ENCODE measurements around the gene FBXO15. TPM values are rescaled to one million over a fixed set of nuclear protein-coding genes. Genes with fewer than 3 reads are reported as not detected.
A peak's percentile ranks its signal among the peaks of the same experiment; 100 is the strongest.

Gene FBXO15
- total RNA-seq, 2 experiments from 2014 or later, result 3.0 to 3.8 TPM

DNA sequence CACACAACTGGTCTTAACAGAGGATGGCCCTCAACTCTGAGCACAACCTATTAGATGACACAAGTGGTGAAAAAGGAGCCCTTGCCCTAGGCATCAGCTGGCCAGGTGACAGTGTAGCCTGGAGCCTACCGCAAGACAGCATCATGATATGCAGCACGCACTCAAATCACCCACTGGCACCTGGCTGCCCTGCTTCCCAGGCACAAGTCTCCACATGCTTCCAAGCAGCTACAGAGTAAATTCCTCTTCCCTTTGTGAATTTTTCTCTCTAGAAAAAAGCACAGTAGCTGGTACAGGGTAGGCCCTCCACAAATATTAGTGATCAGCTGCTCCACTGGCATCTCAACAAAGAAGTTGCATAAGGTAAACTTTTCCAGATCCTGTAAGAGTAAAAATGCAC is 6.0 kb downstream of the FBXO15 start:
- Mint-ChIP-seq H3K36me3 (peaks cover 4% of the 10 kb centered on the region), H3K27ac (no peak overlapping the region), H3K4me3 (no peak overlapping the region), H3K27me3 (peaks cover 6% of the 10 kb centered on the region), H3K4me1 (peaks cover 46% of the 10 kb centered on the region), H3K9me3 (no peaks in the 10 kb centered on the region)
- no peak for DNase-seq

DNA sequence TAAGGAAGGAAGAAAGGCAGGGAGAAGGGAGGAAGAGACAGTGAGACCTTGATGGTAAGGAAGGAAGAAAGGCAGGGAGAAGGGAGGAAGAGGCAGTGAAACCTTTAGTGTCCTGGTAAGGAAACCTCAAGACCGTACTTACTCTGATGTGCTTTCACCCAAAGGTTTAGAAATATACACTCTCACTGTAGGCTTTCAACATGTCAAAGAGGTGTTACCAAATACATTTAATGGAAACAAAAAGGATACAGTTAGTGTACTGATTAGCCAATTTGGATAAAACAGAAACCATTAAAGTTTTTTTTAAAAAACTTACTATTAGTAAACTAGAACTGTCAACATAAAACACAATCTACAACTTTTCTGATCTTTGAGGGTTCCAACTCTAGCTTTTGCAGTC is 7.1 kb downstream of the FBXO15 start:
- Mint-ChIP-seq H3K36me3 (peaks cover 4% of the 10 kb centered on the region), H3K4me1 (peaks cover 46% of the 10 kb centered on the region)

DNA sequence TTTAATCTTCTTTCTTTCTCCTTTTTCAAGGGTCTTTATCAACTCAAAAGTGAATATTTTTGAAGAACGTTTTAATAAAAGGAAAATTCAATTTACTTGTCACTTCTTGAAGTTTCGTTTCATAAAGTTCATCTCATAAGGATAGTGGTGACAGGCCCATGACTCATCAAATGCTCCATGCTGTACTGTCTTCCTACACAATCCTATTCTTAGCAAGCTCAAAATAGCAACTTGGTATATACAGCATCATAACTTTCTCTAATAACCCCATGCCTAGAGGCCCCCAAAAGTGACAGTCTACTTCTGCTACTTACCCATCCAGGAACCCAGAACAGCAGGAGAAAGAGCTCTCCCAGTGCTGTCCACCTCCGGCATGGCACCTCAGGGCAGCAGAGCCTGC is 7.7 kb downstream of the FBXO15 start:
- Mint-ChIP-seq H3K27me3 (peaks cover 6% of the 10 kb centered on the region), H3K27ac (peak overlapping the region; percentile 98), H3K9me3 (no peaks in the 10 kb centered on the region), H3K4me1 (peaks cover 46% of the 10 kb centered on the region), H3K4me3 (peak overlapping the region; percentile 72), H3K36me3 (peaks cover 4% of the 10 kb centered on the region)
- peak; percentile 43 for DNase-seq

More for the DNA sequence above, 7.1 kb downstream of the FBXO15 start:
- DNase-seq, result no peak
- H3K27me3 Mint-ChIP-seq, result peaks cover 6% of the 10 kb centered on the region
- H3K9me3 Mint-ChIP-seq, result no peaks in the 10 kb centered on the region
- peak overlapping the region; percentile 72 for H3K4me3 Mint-ChIP-seq
- H3K27ac Mint-ChIP-seq, result peak overlapping the region; percentile 98

DNA sequence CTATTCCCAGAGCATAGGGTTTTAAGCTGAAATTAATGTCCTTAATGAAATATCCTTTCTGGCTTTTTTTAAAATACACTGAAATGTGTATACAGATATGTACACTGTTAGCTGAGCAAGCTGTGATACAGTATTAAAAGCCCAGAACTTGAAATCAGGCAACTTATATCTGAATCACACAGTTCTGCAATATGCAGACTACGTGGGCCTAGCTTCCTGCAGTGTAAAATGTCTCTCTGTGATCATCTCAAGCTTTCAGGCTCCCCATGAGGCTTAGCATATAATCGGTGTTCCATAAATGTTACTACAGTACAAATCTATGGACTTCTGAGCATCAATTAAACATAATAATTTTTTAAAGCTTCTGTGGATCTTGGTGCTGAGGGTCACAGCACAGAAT is 8.2 kb downstream of the FBXO15 start:
- H3K27ac Mint-ChIP-seq, result peak overlapping the region; percentile 98
- H3K9me3 Mint-ChIP-seq, result no peaks in the 10 kb centered on the region
- no peak for DNase-seq
- peaks cover 46% of the 10 kb centered on the region for H3K4me1 Mint-ChIP-seq
- peaks cover 4% of the 10 kb centered on the region for H3K36me3 Mint-ChIP-seq
- H3K27me3 Mint-ChIP-seq, result peaks cover 6% of the 10 kb centered on the region
- no peak overlapping the region for H3K4me3 Mint-ChIP-seq

DNA sequence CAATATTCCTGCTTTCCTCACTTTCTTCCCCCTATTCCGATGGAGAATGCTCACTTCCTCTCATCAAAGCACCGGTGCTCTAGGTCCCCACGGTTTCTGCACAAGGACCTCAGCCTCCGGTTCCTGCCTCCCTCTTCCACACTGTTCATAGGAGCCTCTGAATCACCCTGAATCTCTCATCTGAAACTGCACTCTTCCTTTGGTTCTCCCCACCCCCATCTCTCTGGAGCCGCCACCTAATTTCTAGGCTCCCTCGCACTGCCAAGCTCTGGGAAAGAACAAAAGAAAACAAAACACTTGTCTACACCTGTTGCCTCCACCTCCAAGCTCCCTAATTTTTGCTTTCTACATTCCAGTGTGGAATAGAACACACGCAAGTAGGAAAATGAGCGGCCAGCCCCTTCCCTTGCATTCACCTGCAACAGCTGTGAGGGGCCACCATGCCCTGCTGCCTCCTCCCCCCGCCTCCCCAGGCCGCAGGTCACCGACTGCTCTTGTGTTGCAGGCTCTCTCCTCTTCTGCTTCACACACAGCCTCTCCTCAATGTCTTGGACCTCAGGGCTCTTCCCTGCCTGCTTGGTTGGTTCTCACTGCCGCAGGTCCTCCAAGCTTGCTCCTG is 9.6 kb downstream of the FBXO15 start:
- Mint-ChIP-seq H3K27ac (peak overlapping the region; percentile 98), H3K27me3 (peaks cover 6% of the 10 kb centered on the region), H3K4me3 (no peak overlapping the region), H3K9me3 (no peaks in the 10 kb centered on the region), H3K36me3 (peaks cover 7% of the 10 kb centered on the region), H3K4me1 (peaks cover 42% of the 10 kb centered on the region)
- no peak for DNase-seq

DNA sequence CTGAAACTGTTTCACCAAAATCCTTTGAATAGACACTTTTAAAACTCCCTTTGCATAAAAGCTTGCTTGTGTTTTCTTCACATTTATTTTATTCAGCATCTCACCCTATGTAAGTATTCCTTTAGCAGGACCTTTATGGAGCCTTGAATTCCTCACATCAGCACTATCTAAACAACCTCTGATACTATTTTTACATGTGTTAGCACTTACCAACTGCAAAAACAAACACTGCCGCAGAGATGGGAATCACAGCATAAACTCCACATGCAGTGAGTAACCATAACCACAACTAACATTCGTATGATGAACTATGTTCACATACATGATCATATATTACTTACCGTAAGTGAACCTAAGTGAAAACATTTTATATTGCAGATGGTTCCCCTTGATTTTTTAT is 15.4 kb downstream of the FBXO15 start:
- H3K9me3 Mint-ChIP-seq, result no peaks in the 10 kb centered on the region
- H3K27ac Mint-ChIP-seq, result no peak overlapping the region
- H3K27me3 Mint-ChIP-seq, result no peaks in the 10 kb centered on the region
- peaks cover 3% of the 10 kb centered on the region for H3K36me3 Mint-ChIP-seq
- H3K4me1 Mint-ChIP-seq, result peaks cover 2% of the 10 kb centered on the region
- no peak overlapping the region for H3K4me3 Mint-ChIP-seq
- DNase-seq, result no peak

DNA sequence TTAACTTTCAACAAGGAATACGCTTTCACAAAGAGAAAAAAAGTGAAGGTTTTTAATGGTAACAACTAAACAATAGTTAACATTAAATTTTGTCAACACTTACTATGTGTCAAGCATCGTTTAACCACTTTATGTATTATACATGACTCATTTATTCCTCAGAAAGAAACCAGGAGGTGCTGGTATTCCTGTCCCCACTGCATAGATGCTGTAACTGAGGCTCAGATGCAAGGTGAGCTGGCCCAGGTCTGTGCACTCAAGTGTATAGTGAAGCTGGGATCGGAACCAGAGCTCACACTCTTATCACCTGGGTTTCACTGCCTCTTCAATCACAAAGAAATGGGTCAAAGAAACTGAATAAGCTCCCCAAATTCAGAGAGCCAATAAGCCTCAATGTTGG is 16.5 kb downstream of the FBXO15 start:
- Mint-ChIP-seq H3K27ac (peak overlapping the region; percentile 21), H3K36me3 (peaks cover 3% of the 10 kb centered on the region), H3K4me1 (peaks cover 2% of the 10 kb centered on the region), H3K4me3 (no peak overlapping the region), H3K9me3 (no peaks in the 10 kb centered on the region), H3K27me3 (no peaks in the 10 kb centered on the region)
- no peak for DNase-seq

DNA sequence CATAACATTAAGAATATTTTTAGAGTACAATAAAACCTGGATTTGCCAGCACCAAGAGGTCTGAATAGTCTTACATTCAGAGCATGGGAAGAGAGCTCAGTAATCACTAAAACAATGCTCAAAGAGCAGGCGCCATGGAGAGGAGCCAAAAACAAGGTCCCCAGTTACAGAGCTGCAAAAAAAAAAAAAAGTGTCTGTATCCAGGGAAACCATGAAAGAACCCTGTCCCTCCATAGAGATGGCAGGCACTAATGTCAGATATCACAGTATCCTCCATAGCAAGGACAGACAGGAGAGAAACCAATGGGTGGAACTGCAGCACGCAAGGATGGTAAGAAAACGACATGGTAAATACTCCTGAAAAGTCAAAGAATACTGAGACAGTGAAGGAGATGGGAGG is 19.5 kb downstream of the FBXO15 start:
- Mint-ChIP-seq H3K4me1 (peaks cover 2% of the 10 kb centered on the region), H3K27ac (no peak overlapping the region), H3K36me3 (no peaks in the 10 kb centered on the region), H3K9me3 (no peaks in the 10 kb centered on the region), H3K4me3 (no peak overlapping the region), H3K27me3 (no peaks in the 10 kb centered on the region)
- DNase-seq, result no peak

DNA sequence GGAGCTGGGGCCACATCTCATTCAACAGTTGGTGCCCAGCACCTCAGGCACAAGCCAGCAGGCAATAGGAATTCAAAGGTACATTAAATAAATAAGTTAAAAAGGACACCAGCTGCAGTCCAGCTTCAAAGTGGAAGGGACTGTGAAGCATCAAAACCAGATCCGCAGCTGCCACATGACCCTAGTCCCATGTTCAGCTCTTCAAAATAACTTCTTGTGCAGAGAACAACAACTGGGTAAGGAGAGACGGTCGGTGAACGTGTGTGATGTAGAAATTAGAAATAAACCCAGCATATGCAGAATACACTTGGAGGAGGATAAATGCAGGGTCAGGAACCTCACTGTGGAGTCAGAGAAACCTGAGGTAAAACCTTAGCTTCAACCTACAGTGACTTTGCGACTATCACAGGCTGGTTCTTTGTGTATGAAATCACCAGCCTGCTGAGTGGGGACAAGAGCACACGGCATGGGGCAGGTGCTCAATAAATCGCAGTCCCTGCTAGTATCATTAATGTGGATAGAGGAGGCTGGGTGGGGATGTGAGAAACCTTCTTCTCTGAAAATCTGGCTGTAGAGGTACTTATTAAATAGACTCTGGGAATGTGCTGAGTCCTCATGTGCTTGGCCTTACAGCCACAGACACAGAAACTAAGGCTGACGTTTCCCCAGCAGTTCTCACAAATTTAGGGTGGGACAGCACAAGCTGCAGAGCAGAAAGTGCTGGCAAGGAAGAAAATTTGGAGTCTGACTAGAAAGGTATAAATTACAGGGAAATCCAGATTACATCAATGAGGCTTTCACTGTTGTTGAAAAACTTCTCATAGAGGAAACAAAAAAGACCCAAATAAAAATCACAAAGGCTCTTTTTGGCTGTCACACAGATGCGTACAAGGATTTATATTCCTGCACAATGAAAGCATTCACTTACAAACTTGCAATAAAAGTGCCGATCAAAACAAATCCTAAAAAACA is 20.7 kb downstream of the FBXO15 start:
- Mint-ChIP-seq H3K27ac (no peak overlapping the region), H3K9me3 (no peaks in the 10 kb centered on the region), H3K27me3 (no peaks in the 10 kb centered on the region), H3K4me3 (no peak overlapping the region), H3K36me3 (no peaks in the 10 kb centered on the region), H3K4me1 (peaks cover 2% of the 10 kb centered on the region)
- no peak for DNase-seq

DNA sequence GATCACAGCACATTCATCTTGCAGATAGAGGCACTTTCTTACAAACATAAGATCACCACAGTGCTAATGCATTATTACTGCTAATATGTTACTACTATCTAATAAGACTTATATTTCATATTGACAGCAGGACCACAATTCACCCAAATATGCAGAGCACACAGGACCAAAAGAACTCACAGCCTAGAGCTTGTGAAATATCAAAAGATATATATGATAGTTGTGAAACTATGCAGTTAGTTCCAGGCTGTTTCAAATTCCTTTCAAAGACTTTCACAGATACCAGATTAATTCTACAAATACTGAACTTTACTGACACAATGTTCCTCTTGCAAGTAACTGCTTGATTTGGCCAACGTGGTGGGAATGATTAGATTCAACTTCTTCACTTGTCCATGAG is 23.0 kb downstream of the FBXO15 start:
- no peak for DNase-seq
- no peaks in the 10 kb centered on the region for H3K9me3 Mint-ChIP-seq
- H3K27ac Mint-ChIP-seq, result no peak overlapping the region
- no peak overlapping the region for H3K4me3 Mint-ChIP-seq
- H3K27me3 Mint-ChIP-seq, result peaks cover 4% of the 10 kb centered on the region
- peaks cover 13% of the 10 kb centered on the region for H3K4me1 Mint-ChIP-seq
- no peaks in the 10 kb centered on the region for H3K36me3 Mint-ChIP-seq

DNA sequence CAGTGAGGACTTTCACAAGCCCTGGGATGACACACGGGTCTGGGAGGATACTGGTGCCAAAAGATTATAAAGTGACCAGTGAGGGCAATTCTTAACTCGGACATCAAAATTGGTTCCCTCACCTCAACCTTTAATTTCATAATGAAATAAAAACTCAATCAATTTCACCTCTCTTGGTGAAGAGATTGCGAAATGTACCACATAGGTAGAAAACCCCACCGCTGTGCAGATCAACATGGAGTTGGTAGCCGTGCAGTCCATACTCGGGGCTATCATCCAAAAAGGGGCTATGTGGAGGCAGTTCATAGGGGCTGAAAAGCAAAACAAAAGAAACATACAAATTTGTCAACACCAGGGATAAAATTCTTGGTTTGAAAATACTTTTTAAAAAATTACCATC is 24.4 kb downstream of the FBXO15 start:
- Mint-ChIP-seq H3K27ac (no peak overlapping the region), H3K4me1 (peaks cover 16% of the 10 kb centered on the region), H3K27me3 (peaks cover 4% of the 10 kb centered on the region), H3K36me3 (no peaks in the 10 kb centered on the region), H3K9me3 (no peaks in the 10 kb centered on the region), H3K4me3 (no peak overlapping the region)
- no peak for DNase-seq

DNA sequence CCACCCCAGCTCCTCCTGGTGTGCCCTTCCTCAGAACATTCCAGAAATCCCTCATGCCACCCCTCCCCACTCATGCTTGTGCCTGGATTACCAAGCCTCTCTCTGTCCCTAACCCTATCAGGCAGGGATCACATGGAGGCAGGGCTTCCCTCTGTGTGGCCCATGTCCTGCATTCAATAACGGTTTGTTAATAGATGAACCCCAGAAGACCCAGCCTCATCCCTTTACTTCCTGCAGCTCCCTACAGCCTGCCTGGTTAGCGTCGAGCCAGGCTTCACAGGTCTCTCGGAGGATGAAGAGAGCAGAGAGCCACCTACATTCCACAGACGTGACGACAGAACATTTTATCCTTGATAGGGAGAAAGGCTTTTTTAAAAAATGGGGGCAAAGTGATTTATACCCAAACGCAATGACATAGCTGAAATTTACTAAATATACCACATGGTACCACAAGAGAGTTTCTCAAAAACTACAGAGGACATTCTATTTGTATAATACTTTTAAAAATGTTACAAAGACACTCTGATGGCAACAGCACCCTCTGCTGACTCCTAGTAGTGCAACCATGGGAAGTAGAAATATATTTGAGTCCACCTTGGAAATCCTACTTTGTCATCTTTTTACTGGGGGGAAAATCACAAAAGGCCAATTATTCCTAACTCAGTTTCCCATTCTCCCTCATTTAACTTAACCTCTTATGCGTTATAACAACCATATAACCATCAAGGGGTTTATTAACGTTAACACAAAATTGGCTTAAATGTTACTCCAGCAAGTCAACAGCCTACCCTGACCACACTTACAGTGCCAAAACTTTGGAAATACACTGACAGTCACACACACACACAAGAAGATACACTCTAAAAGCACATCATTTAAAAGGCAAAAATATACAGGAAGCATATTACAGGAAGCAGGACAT is 30.7 kb downstream of the FBXO15 start:
- no peak for DNase-seq
- peaks cover 8% of the 10 kb centered on the region for H3K9me3 Mint-ChIP-seq
- H3K4me3 Mint-ChIP-seq, result no peak overlapping the region
- no peak overlapping the region for H3K27ac Mint-ChIP-seq
- peaks cover 31% of the 10 kb centered on the region for H3K4me1 Mint-ChIP-seq
- H3K27me3 Mint-ChIP-seq, result peaks cover 4% of the 10 kb centered on the region
- H3K36me3 Mint-ChIP-seq, result peaks cover 3% of the 10 kb centered on the region

DNA sequence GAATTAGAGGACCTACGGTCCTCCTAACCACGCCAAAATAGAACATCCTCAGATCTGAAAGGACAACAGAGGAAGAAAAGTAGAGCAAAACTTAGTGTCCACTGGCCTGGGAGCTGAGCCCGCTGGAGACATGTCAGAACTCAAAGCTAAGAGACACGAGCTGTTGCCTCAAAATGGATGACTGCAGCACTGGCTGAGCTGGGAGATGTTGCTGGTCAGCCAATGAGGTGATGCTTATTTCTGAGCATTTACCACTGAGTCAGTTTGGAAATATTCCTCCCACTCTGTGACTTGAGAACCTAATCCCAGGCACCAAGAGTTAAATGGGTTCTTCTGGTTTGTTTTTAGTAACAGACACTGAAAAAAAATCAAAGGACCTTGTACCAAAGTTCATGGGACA is 32.6 kb downstream of the FBXO15 start:
- Mint-ChIP-seq H3K36me3 (peaks cover 10% of the 10 kb centered on the region), H3K4me3 (no peak overlapping the region), H3K27ac (no peak overlapping the region), H3K9me3 (peaks cover 13% of the 10 kb centered on the region), H3K27me3 (no peaks in the 10 kb centered on the region), H3K4me1 (peaks cover 28% of the 10 kb centered on the region)
- DNase-seq, result no peak

DNA sequence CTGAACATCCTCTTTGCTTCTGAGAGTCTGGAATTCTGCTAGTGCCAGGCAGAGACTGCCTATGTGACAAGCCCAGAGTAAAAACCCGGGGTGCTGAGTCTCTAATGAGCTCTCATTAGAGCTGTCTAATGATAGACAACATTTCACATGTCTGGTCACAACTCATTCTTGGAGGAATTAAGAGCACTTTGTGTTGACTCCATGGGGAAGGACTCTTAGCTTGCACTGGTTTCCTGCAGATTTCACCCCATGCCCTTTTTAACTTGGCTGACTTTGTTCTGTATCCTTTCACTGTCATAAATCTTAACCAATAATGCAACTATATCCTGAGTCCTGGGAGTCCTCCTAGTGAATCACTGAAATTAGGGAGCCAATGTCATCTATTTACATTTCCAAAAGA is 33.5 kb downstream of the FBXO15 start:
- H3K4me1 Mint-ChIP-seq, result peaks cover 21% of the 10 kb centered on the region
- no peak for DNase-seq
- H3K27me3 Mint-ChIP-seq, result no peaks in the 10 kb centered on the region
- H3K4me3 Mint-ChIP-seq, result no peak overlapping the region
- peaks cover 17% of the 10 kb centered on the region for H3K9me3 Mint-ChIP-seq
- peaks cover 15% of the 10 kb centered on the region for H3K36me3 Mint-ChIP-seq
- no peak overlapping the region for H3K27ac Mint-ChIP-seq

DNA sequence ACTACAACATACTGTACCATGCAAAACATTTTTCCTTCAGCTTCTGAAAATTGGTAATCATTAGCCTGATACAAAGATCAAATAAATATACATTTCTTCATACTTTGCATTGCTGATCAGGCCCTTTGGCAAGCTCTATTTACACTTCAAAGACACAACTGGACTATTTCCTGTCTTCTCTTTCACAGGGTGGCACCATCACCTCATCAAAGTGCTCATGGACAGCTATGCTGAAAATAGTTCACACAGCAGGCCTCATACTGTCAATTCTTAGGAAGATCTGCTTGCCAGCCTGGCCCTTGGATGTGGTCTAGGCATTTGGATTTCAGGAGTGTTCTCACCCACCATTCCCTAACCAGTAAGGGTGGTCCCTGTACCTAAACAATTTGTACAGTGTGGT is 33.9 kb downstream of the FBXO15 start:
- no peak overlapping the region for H3K27ac Mint-ChIP-seq
- no peaks in the 10 kb centered on the region for H3K27me3 Mint-ChIP-seq
- DNase-seq, result no peak
- H3K4me3 Mint-ChIP-seq, result no peak overlapping the region
- H3K9me3 Mint-ChIP-seq, result peaks cover 20% of the 10 kb centered on the region
- H3K36me3 Mint-ChIP-seq, result peaks cover 19% of the 10 kb centered on the region
- peaks cover 21% of the 10 kb centered on the region for H3K4me1 Mint-ChIP-seq

Measured in activated naive CD8-positive, alpha-beta T cell treated with anti-CD3 and anti-CD28 coated beads for 36 hours (primary cell).